Measurements from ENCODE around the gene KANSL3.

DNA sequence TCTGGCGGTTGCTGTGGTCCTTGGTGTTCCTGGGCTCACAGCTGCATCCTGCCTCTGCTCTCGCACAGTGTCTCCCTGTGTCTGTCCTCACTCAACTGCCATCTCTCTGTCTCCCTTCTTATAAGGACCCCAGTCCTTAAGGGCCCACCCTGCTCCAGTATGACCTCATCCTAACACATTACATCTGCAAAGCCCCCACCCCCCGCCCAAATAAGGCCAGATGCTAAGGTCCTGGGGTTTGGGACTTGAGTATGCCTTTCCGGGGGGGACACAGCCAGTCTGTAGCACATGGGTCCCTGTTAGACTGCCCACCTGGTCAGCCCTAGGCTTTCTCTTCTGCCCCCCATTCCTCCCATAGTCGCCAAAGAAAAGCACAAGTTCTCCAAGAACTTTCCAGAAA lies 45.2 kb upstream of the KANSL3 start:
- TF ChIP-seq GATA3 (IDR thresholded peaks at IDR 0.05; ENCODE audit: low read depth, low read length), result no peak
- TF ChIP-seq GATA2 (IDR thresholded peaks at IDR 0.05; ENCODE audit: low read depth, low read length), result no peak
